HCT116 (cell line): Measurements from ENCODE around the gene NLE1.

ENCODE experiments used
- CEBPB ChIP-seq: IDR thresholded peaks from 2 replicates; pipeline ENCODE4 v1.6.1; 2012; ENCODE audit warnings: low read depth
- EGR1 ChIP-seq: IDR thresholded peaks from 2 replicates; pipeline ENCODE4 v1.6.1; 2012; ENCODE audit warnings: low read depth
- POLR2AphosphoS5 ChIP-seq: IDR thresholded peaks from 2 replicates; pipeline ENCODE4 v1.6.1; 2011; ENCODE audit warnings: mild to moderate bottlenecking, low read depth, low read length, moderate library complexity
- YY1 ChIP-seq: IDR thresholded peaks from 2 replicates; pipeline ENCODE4 v1.6.1; 2011; ENCODE audit warnings: low read length, low read depth, moderate library complexity, mild to moderate bottlenecking; ENCODE audit not compliant: insufficient replicate concordance; ENCODE audit errors: extremely low read depth
- ZFX ChIP-seq: fragments of 450-650 bp; IDR thresholded peaks from 2 replicates; pipeline ENCODE4 v1.6.1; 2017
- ZNF274 ChIP-seq: fragments of 200-500 bp; sonication (Bioruptor generic); IDR thresholded peaks from 2 replicates; pipeline ENCODE4 v1.6.1; 2014; ENCODE audit warnings: mild to moderate bottlenecking, low read depth, low read length, inconsistent platforms
- TF ChIP-seq, protein P1 (sequence below): IDR thresholded peaks from 2 replicates; pipeline ENCODE4 v1.6.1; 2012; ENCODE audit warnings: low read depth
- TF ChIP-seq, protein P2 (sequence below), 3 experiments: fragments of 200-600 bp in 1 of 3; sonication (generic) in 1 of 3; IDR thresholded peaks in 2 of 3; conservative IDR thresholded peaks in 1 of 3; 2 replicates each; pipeline ENCODE4 v1.5.1; 2012 to 2017; ENCODE audit warnings: low read depth in 2 of 3, low read length in 2 of 3, antibody characterized with exemption in 1 of 3, borderline replicate concordance in 1 of 3, control low read depth in 1 of 3, mild to moderate bottlenecking in 1 of 3, mixed read lengths in 1 of 3, mixed run types in 1 of 3, moderate library complexity in 1 of 3; ENCODE audit not compliant: insufficient read depth in 1 of 3
- TF ChIP-seq, protein P3 (sequence below): IDR thresholded peaks from 2 replicates; pipeline ENCODE4 v1.6.1; 2011; ENCODE audit warnings: mild to moderate bottlenecking, low read length, moderate library complexity; ENCODE audit not compliant: insufficient replicate concordance; ENCODE audit errors: extremely low read depth

DNA sequence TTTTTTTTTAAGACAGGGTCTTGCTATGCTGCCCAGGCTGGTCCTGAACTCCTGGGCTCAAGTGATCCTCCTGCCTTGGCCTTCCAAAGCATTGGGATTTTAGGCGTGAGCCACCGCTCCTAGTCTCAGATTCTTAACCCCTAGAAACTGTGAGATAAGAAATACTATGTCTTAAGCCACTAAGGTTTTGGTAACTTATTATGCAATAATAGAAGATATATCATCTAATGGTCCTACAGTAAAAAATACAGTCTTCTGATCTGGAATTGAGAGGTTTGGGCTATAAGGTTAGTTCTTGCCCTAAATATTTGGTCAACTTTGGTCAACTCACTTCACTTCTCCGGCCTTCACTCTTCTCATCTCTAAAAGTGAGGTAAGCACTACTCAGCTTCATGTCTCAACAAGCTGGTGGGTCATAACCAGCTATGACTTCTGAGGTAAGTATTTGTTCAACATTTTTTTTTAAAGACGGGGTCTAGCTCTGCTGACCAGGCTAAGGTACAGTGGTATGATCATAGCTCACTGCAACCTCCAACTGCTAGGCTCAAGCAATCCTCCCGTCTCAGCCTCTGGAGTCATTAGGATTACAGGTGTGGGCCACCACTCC, 37.2 kb downstream of the NLE1 start:
- TF ChIP-seq POLR2AphosphoS5: no peak
- TF ChIP-seq, protein P1, sequence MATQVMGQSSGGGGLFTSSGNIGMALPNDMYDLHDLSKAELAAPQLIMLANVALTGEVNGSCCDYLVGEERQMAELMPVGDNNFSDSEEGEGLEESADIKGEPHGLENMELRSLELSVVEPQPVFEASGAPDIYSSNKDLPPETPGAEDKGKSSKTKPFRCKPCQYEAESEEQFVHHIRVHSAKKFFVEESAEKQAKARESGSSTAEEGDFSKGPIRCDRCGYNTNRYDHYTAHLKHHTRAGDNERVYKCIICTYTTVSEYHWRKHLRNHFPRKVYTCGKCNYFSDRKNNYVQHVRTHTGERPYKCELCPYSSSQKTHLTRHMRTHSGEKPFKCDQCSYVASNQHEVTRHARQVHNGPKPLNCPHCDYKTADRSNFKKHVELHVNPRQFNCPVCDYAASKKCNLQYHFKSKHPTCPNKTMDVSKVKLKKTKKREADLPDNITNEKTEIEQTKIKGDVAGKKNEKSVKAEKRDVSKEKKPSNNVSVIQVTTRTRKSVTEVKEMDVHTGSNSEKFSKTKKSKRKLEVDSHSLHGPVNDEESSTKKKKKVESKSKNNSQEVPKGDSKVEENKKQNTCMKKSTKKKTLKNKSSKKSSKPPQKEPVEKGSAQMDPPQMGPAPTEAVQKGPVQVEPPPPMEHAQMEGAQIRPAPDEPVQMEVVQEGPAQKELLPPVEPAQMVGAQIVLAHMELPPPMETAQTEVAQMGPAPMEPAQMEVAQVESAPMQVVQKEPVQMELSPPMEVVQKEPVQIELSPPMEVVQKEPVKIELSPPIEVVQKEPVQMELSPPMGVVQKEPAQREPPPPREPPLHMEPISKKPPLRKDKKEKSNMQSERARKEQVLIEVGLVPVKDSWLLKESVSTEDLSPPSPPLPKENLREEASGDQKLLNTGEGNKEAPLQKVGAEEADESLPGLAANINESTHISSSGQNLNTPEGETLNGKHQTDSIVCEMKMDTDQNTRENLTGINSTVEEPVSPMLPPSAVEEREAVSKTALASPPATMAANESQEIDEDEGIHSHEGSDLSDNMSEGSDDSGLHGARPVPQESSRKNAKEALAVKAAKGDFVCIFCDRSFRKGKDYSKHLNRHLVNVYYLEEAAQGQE: no peak
- TF ChIP-seq, protein P2, sequence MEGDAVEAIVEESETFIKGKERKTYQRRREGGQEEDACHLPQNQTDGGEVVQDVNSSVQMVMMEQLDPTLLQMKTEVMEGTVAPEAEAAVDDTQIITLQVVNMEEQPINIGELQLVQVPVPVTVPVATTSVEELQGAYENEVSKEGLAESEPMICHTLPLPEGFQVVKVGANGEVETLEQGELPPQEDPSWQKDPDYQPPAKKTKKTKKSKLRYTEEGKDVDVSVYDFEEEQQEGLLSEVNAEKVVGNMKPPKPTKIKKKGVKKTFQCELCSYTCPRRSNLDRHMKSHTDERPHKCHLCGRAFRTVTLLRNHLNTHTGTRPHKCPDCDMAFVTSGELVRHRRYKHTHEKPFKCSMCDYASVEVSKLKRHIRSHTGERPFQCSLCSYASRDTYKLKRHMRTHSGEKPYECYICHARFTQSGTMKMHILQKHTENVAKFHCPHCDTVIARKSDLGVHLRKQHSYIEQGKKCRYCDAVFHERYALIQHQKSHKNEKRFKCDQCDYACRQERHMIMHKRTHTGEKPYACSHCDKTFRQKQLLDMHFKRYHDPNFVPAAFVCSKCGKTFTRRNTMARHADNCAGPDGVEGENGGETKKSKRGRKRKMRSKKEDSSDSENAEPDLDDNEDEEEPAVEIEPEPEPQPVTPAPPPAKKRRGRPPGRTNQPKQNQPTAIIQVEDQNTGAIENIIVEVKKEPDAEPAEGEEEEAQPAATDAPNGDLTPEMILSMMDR (IDR thresholded peaks at IDR 0.05 in 2 of 3, conservative IDR thresholded peaks at IDR 0.05 in 1 of 3; ENCODE audit: borderline replicate concordance in 1 of 3, insufficient read depth in 1 of 3, low read depth in 2 of 3, low read length in 2 of 3): no peak
- no peak for TF ChIP-seq YY1
- TF ChIP-seq ZFX: no peak
- no peak for TF ChIP-seq CEBPB
- no peak for TF ChIP-seq EGR1
- TF ChIP-seq ZNF274: no peak
- TF ChIP-seq, protein P3, sequence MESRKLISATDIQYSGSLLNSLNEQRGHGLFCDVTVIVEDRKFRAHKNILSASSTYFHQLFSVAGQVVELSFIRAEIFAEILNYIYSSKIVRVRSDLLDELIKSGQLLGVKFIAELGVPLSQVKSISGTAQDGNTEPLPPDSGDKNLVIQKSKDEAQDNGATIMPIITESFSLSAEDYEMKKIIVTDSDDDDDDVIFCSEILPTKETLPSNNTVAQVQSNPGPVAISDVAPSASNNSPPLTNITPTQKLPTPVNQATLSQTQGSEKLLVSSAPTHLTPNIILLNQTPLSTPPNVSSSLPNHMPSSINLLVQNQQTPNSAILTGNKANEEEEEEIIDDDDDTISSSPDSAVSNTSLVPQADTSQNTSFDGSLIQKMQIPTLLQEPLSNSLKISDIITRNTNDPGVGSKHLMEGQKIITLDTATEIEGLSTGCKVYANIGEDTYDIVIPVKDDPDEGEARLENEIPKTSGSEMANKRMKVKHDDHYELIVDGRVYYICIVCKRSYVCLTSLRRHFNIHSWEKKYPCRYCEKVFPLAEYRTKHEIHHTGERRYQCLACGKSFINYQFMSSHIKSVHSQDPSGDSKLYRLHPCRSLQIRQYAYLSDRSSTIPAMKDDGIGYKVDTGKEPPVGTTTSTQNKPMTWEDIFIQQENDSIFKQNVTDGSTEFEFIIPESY: no peak
